ENCODE results near the gene TNFSF15. TPM values are rescaled to one million over a fixed set of nuclear protein-coding genes. Genes with fewer than 3 reads are reported as not detected.

Gene TNFSF15
- total and polyA plus RNA-seq, 2 donors (not counting 3 experiments of a cell fraction or from before 2014, with no cell fraction given) = 8.4 to 14.3 TPM

DNA sequence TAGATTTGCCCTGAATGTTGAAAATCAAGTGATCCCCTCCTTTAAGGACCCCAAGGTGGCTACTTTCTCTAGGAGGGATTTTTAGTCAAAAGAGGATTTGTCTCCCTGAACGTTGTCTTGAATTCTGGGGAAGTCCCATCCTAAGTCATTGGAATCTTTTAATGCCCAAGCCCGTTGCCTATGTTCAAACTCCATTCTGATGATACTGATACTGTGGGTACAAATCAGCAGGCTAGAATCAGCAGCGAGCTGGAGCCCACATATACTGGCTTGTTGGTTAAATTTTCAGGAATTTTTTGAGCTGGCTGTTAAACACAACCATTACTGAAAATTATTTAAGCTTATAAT is 22.4 kb upstream of the TNFSF15 start:
- Histone ChIP-seq H3K27ac (ENCODE audit: insufficient read depth, low read depth, low read length) (no peak overlapping the region), H3K4me1 (ENCODE audit: control insufficient read depth, extremely low read depth, insufficient read depth, low read length) (no peaks in the 10 kb centered on the region), H2AFZ (ENCODE audit: low read depth, low read length) (no peak overlapping the region), H4K20me1 (replicated peaks; ENCODE audit: control insufficient read depth, extremely low read depth, insufficient read depth, low read length) (no peaks in the 10 kb centered on the region), H3K36me3 (ENCODE audit: control insufficient read depth in 2 of 2, extremely low read depth in 1 of 2, insufficient read depth in 2 of 2, low read length in 2 of 2) (no peaks in the 10 kb centered on the region), H3K4me3 (replicated peaks in 1 of 3; ENCODE audit: insufficient read depth in 1 of 3, low read depth in 1 of 3, low read length in 3 of 3) (no peak overlapping the region), H3K27me3 (ENCODE audit: control insufficient read depth in 2 of 2, insufficient read depth in 2 of 2, low read length in 2 of 2) (no peaks in the 10 kb centered on the region), H3K79me2 (ENCODE audit: control insufficient read depth, insufficient read depth, low read length) (no peaks in the 10 kb centered on the region), H3K9me3 (replicated peaks; ENCODE audit: control insufficient read depth, insufficient read depth, low read length) (no peaks in the 10 kb centered on the region), H3K9ac (replicated peaks; ENCODE audit: extremely low read depth, insufficient read depth, low read length) (no peak overlapping the region), H3K9me1 (replicated peaks; ENCODE audit: control insufficient read depth, extremely low read depth, insufficient read depth, low read length) (no peaks in the 10 kb centered on the region), H3K4me2 (ENCODE audit: insufficient read depth, low read length) (no peak overlapping the region)
- intact Hi-C loops (cut with micrococcal nuclease) = loop anchor here (5.0 kb wide), 1 partner anchor 51 kb away; no protein-coding TSS in a partner anchor
- TF ChIP-seq MYC (IDR thresholded peaks at IDR 0.05; ENCODE audit: low read depth, low read length) = no peak
- TF ChIP-seq POLR2A (IDR thresholded peaks at IDR 0.05; ENCODE audit: low read depth, low read length) = no peak
- TF ChIP-seq GATA2 (IDR thresholded peaks at IDR 0.05; ENCODE audit: insufficient read depth, insufficient read length, low read depth, low read length) = no peak
- TF ChIP-seq, protein P1, sequence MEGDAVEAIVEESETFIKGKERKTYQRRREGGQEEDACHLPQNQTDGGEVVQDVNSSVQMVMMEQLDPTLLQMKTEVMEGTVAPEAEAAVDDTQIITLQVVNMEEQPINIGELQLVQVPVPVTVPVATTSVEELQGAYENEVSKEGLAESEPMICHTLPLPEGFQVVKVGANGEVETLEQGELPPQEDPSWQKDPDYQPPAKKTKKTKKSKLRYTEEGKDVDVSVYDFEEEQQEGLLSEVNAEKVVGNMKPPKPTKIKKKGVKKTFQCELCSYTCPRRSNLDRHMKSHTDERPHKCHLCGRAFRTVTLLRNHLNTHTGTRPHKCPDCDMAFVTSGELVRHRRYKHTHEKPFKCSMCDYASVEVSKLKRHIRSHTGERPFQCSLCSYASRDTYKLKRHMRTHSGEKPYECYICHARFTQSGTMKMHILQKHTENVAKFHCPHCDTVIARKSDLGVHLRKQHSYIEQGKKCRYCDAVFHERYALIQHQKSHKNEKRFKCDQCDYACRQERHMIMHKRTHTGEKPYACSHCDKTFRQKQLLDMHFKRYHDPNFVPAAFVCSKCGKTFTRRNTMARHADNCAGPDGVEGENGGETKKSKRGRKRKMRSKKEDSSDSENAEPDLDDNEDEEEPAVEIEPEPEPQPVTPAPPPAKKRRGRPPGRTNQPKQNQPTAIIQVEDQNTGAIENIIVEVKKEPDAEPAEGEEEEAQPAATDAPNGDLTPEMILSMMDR (IDR thresholded peaks at IDR 0.05; ENCODE audit: extremely low read depth in 1 of 2, insufficient read depth in 1 of 2, low read depth in 1 of 2, low read length in 2 of 2) = no peak
- TF ChIP-seq, protein P2, sequence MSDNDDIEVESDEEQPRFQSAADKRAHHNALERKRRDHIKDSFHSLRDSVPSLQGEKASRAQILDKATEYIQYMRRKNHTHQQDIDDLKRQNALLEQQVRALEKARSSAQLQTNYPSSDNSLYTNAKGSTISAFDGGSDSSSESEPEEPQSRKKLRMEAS (IDR thresholded peaks at IDR 0.05; ENCODE audit: insufficient read depth, insufficient read length) = no peak
- TF ChIP-seq JUN (IDR thresholded peaks at IDR 0.05; ENCODE audit: borderline replicate concordance, insufficient read depth, insufficient read length, low read depth) = no peak
- TF ChIP-seq EZH2 (IDR thresholded peaks at IDR 0.05; ENCODE audit: borderline replicate concordance, low read depth, low read length, severe bottlenecking) = no peak
- TF ChIP-seq POLR2AphosphoS5 (IDR thresholded peaks at IDR 0.05; ENCODE audit: insufficient read depth, low read depth, low read length) = no peak
- no peak for TF ChIP-seq FOS (IDR thresholded peaks at IDR 0.05; ENCODE audit: borderline replicate concordance, insufficient read depth, low read length)
- FAIRE-seq (no peak), DNase-seq (ENCODE audit: low read depth, low spot score) (no peak)
- BruUV-seq (replicated peaks) = no TSS peak
- ChIA-PET CTCF (no interaction called here), POLR2A (no interaction called here)
- dilution Hi-C loops (cut with MboI; ENCODE audit: extremely low pct_ligation_motif_present, low sequenced_read_pairs) = no loop called here
